ENCODE data around the gene HPS3. TPM values are rescaled to one million over a fixed set of nuclear protein-coding genes. Genes with fewer than 3 reads are reported as not detected.
"Not testable (repeated sequence)": the region's sequence is repeated elsewhere in the genome, so short reads cannot be mapped to it uniquely, and the experiment has no call there.

The HPS3 gene
- total RNA-seq, 1 experiment from 2014 or later, result 68.0 TPM

DNA sequence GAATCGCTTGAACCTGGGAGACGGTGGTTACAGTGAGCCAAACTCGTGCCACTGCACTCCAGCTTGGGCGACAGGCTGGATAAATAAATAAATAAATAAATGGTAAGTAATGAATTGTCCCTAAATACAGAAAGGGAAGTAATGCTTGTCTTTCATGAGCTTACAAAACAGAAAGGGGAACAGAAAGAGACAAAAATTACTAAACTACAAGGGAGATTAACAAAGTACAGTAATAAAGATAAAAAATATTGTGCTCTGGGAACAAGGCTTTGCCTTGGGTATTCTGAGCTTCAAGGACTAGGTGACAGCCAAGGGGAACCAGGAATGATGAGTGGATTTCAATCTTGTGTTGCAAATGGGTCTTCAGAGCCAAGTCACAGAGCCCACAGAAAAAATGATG is 34.0 kb upstream of the HPS3 start:
- in situ Hi-C loops (cut with HindIII; ENCODE audit: low pct_unique_long_range_greater_than_20kb, low sequenced_read_pairs) (no loop called here), intact Hi-C loops (cut with micrococcal nuclease; ENCODE audit: unreplicated experiment) (no loop called here)
- H3K9me3 ChIP-seq (ENCODE audit: control insufficient read depth, insufficient read depth, low read depth, low read length), result no peaks in the 10 kb centered on the region
- no peaks in the 10 kb centered on the region for H3K36me3 ChIP-seq (ENCODE audit: control insufficient read depth, insufficient read depth, low read length)
- H3K27me3 ChIP-seq (ENCODE audit: control insufficient read depth, insufficient read depth, low read length), result no peaks in the 10 kb centered on the region
- no peak for DNase-seq (ENCODE audit: low read depth, low spot score)
- no TSS peak for BruUV-seq (replicated peaks)
- no peaks in the 10 kb centered on the region for H3K4me1 ChIP-seq (ENCODE audit: control insufficient read depth, insufficient read depth, low read length)
- ChIA-PET POLR2A (no interaction called here), CTCF (no interaction called here)
- no peak overlapping the region for H3K4me3 ChIP-seq (ENCODE audit: low read depth in 2 of 2, low read length in 2 of 2)
- H3K27ac ChIP-seq (ENCODE audit: low read length), result no peak overlapping the region
- no peak for ATAC-seq
- TF ChIP-seq SIN3A (IDR thresholded peaks at IDR 0.05; ENCODE audit: borderline replicate concordance, insufficient read depth, low read depth, low read length) (no peak), TCF7L2 (IDR thresholded peaks at IDR 0.05; ENCODE audit: low read depth, low read length) (no peak), POLR2AphosphoS5 (IDR thresholded peaks at IDR 0.05; ENCODE audit: low read depth, low read length) (no peak)
- TF ChIP-seq, protein P1, sequence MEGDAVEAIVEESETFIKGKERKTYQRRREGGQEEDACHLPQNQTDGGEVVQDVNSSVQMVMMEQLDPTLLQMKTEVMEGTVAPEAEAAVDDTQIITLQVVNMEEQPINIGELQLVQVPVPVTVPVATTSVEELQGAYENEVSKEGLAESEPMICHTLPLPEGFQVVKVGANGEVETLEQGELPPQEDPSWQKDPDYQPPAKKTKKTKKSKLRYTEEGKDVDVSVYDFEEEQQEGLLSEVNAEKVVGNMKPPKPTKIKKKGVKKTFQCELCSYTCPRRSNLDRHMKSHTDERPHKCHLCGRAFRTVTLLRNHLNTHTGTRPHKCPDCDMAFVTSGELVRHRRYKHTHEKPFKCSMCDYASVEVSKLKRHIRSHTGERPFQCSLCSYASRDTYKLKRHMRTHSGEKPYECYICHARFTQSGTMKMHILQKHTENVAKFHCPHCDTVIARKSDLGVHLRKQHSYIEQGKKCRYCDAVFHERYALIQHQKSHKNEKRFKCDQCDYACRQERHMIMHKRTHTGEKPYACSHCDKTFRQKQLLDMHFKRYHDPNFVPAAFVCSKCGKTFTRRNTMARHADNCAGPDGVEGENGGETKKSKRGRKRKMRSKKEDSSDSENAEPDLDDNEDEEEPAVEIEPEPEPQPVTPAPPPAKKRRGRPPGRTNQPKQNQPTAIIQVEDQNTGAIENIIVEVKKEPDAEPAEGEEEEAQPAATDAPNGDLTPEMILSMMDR (IDR thresholded peaks at IDR 0.05), result no peak
- TF ChIP-seq, protein P2, sequence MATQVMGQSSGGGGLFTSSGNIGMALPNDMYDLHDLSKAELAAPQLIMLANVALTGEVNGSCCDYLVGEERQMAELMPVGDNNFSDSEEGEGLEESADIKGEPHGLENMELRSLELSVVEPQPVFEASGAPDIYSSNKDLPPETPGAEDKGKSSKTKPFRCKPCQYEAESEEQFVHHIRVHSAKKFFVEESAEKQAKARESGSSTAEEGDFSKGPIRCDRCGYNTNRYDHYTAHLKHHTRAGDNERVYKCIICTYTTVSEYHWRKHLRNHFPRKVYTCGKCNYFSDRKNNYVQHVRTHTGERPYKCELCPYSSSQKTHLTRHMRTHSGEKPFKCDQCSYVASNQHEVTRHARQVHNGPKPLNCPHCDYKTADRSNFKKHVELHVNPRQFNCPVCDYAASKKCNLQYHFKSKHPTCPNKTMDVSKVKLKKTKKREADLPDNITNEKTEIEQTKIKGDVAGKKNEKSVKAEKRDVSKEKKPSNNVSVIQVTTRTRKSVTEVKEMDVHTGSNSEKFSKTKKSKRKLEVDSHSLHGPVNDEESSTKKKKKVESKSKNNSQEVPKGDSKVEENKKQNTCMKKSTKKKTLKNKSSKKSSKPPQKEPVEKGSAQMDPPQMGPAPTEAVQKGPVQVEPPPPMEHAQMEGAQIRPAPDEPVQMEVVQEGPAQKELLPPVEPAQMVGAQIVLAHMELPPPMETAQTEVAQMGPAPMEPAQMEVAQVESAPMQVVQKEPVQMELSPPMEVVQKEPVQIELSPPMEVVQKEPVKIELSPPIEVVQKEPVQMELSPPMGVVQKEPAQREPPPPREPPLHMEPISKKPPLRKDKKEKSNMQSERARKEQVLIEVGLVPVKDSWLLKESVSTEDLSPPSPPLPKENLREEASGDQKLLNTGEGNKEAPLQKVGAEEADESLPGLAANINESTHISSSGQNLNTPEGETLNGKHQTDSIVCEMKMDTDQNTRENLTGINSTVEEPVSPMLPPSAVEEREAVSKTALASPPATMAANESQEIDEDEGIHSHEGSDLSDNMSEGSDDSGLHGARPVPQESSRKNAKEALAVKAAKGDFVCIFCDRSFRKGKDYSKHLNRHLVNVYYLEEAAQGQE (IDR thresholded peaks at IDR 0.05; ENCODE audit: insufficient read depth in 1 of 2, low read depth in 2 of 2, low read length in 1 of 2), result no peak

DNA sequence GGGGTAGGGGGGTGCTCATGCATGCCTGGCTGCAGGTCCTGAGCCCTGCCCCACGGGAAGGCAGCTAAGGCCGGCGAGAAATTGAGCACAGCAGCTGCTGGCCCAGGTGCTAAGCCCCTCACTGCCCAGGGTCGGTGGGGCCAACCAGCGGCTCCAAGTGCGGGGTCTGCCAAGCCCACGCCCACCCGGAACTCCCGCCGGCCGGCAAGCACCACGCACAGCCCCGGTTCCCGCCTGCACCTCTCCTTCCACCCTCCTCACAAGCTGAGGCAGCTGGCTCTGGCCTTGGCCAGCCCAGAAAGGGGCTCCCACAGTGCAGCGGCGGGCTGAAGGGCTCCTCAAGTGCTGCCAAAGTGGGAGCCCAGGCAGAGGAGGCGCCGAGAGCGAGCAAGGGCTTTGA is 31.5 kb upstream of the HPS3 start:
- intact Hi-C loops (cut with micrococcal nuclease; ENCODE audit: unreplicated experiment); in situ Hi-C loops (cut with HindIII; ENCODE audit: low pct_unique_long_range_greater_than_20kb, low sequenced_read_pairs); BruUV-seq (replicated peaks); H3K9me3 ChIP-seq (ENCODE audit: control insufficient read depth, insufficient read depth, low read depth, low read length); DNase-seq (ENCODE audit: low read depth, low spot score); H3K27ac ChIP-seq (ENCODE audit: low read length); H3K4me1 ChIP-seq (ENCODE audit: control insufficient read depth, insufficient read depth, low read length); H3K4me3 ChIP-seq (ENCODE audit: low read depth in 2 of 2, low read length in 2 of 2); CTCF ChIA-PET; H3K27me3 ChIP-seq (ENCODE audit: control insufficient read depth, insufficient read depth, low read length); H3K36me3 ChIP-seq (ENCODE audit: control insufficient read depth, insufficient read depth, low read length); ATAC-seq: not testable (repeated sequence)
- POLR2A ChIA-PET, result interaction anchor here (0.8 kb wide), 1 partner anchor 34 kb away, joined by 4 read pairs; no protein-coding TSS in a partner anchor

DNA sequence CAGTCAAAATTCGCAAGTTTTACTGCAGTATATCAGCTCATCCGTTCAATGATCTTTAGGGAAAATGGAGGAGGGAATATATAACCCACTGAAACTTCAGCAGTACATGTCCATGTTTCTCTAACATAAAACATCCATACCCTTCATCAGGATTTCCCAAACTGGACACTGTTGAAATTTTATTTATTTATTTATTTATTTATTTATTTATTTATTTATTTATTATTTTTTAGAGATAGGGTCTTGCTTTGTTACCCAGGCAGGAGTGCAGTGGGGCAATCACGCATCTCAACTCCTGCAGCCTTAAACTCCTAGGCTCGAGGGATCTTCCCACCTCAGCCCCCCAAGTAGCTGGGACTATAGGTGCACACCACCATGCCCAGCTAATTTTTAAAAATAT is 28.3 kb upstream of the HPS3 start:
- TF ChIP-seq, protein P1 (IDR thresholded peaks at IDR 0.05), result no peak
- TF ChIP-seq SIN3A (IDR thresholded peaks at IDR 0.05; ENCODE audit: borderline replicate concordance, insufficient read depth, low read depth, low read length) (no peak), TCF7L2 (IDR thresholded peaks at IDR 0.05; ENCODE audit: low read depth, low read length) (no peak), POLR2AphosphoS5 (IDR thresholded peaks at IDR 0.05; ENCODE audit: low read depth, low read length) (no peak)
- TF ChIP-seq, protein P2 (IDR thresholded peaks at IDR 0.05; ENCODE audit: insufficient read depth in 1 of 2, low read depth in 2 of 2, low read length in 1 of 2), result no peak
- peaks cover 3% of the 10 kb centered on the region; the same call in 1 of the 2 replicates for H3K9me3 ChIP-seq (ENCODE audit: control insufficient read depth, insufficient read depth, low read depth, low read length)
- no peaks in the 10 kb centered on the region for H3K27me3 ChIP-seq (ENCODE audit: control insufficient read depth, insufficient read depth, low read length)
- H3K4me1 ChIP-seq (ENCODE audit: control insufficient read depth, insufficient read depth, low read length), result no peaks in the 10 kb centered on the region
- ChIA-PET CTCF (no interaction called here), POLR2A (no interaction called here)
- no peak overlapping the region for H3K4me3 ChIP-seq (ENCODE audit: low read depth in 2 of 2, low read length in 2 of 2)
- DNase-seq (ENCODE audit: low read depth, low spot score) (no peak), ATAC-seq (no peak)
- no peak overlapping the region for H3K27ac ChIP-seq (ENCODE audit: low read length)
- in situ Hi-C loops (cut with HindIII; ENCODE audit: low pct_unique_long_range_greater_than_20kb, low sequenced_read_pairs), result no loop called here
- BruUV-seq (replicated peaks), result no TSS peak
- no peaks in the 10 kb centered on the region for H3K36me3 ChIP-seq (ENCODE audit: control insufficient read depth, insufficient read depth, low read length)
- intact Hi-C loops (cut with micrococcal nuclease; ENCODE audit: unreplicated experiment), result no loop called here

Data from Panc1 (cell line).